22Rv1 (cell line): ENCODE results near the gene NFATC1.

Experiments used
- ZFX ChIP-seq: fragments of 450-650 bp; IDR thresholded peaks from 2 replicates; pipeline ENCODE4 v1.6.1; 2017; ENCODE audit warnings: antibody characterized with exemption, borderline replicate concordance
- TF ChIP-seq, protein P1 (sequence below): fragments of 450-650 bp; IDR thresholded peaks from 2 replicates; pipeline ENCODE4 v1.5.1; 2017; ENCODE audit warnings: mild to moderate bottlenecking

DNA sequence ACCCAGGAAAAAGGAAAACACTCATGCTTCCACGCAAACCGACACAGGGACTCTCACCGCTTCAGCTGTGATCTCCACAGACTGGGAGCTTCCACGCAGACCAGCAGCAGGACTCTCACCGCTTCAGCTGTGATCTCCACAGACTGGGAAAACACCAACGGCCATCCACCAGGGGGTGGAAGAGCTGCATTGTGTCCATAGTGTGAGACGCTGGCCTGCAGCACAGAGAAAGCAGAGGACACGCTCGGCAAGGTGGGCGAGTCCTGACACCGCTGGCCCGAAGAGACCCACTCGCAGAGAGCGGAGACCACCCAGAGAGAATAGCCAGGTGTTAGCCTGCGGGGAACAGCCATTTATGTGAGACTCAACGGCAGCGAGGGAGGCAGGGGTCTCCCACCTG, 42.5 kb upstream of the NFATC1 start:
- TF ChIP-seq, protein P1, sequence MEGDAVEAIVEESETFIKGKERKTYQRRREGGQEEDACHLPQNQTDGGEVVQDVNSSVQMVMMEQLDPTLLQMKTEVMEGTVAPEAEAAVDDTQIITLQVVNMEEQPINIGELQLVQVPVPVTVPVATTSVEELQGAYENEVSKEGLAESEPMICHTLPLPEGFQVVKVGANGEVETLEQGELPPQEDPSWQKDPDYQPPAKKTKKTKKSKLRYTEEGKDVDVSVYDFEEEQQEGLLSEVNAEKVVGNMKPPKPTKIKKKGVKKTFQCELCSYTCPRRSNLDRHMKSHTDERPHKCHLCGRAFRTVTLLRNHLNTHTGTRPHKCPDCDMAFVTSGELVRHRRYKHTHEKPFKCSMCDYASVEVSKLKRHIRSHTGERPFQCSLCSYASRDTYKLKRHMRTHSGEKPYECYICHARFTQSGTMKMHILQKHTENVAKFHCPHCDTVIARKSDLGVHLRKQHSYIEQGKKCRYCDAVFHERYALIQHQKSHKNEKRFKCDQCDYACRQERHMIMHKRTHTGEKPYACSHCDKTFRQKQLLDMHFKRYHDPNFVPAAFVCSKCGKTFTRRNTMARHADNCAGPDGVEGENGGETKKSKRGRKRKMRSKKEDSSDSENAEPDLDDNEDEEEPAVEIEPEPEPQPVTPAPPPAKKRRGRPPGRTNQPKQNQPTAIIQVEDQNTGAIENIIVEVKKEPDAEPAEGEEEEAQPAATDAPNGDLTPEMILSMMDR: peak; percentile 36
- no peak for TF ChIP-seq ZFX
